ENCODE measurements around the gene CDCA3.

Gene CDCA3

DNA sequence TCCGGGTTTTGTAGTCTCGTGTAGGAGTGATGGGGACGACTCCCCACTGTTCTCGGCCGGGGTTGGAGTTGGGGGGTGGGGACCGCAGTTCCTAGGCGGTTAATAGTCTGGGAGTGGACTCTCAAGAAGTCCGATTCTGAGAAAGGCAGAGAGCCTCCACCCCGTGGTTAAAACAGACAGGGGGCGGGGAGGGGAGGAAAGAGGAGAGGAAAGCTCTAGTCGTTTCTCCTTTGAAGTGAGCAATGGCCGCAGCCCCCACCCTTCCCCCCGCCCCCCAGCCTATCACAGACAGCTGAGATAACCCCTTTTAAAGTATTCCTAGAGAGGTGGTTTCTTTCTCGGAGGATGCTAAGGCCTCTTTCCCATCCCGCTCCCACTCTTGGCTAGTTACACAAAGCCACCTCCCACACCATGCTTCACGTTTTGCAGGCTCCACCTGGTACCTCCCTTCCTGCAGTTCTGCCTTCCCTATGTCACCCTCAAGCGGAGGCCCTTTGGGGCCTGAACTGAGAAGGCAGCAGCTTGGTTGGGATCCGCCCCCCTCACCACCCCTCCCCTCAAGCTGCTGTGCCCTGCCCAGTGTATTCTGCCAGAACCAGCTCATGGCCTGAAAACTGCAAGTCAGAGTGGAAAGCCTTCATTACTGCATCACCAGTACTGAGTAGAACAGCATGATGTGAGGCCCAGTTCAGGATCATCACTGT, 1.7 kb upstream of the CDCA3 start:
- DNase-seq, result peak; percentile 32

DNA sequence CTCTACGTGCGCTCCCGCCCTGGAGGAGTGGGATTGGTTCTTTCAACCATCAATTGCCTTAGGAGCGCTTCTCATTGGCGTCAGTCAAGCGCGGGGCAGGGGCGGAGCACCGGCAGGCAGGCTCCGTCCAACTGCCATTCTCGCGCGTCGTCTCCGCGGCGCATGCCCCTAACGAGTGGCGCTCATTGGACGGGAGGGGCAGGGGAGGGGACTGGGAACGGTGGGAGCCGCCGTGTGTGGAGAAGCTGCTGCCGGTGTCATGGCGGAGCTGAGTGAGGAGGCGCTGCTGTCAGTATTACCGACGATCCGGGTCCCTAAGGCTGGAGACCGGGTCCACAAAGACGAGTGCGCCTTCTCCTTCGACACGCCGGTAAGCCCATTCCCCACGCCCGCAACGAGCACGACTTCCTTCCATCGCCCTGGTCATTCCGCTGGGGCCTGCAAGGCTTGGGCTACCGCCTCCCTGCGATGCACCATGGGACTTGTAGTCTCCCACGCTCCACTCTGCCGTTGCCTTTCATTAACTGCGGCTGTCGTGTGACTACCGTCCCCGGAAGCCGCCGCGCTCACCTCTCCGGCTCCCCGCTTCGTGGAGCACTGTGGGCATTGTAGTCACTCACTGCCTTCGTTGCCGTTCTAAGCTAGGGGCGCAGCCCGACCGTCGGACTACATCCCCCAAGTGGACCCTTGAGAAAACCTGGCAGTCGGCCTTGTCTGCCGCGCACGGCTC, 1.0 kb upstream of the CDCA3 start, which contains the start of gene USP5:
TSS of gene USP5 (plus strand) at position 230 of the 730 bp plus-strand sequence. CDS start at position 260, 30 bp downstream.
- DNase-seq, result peak; percentile 93

DNA sequence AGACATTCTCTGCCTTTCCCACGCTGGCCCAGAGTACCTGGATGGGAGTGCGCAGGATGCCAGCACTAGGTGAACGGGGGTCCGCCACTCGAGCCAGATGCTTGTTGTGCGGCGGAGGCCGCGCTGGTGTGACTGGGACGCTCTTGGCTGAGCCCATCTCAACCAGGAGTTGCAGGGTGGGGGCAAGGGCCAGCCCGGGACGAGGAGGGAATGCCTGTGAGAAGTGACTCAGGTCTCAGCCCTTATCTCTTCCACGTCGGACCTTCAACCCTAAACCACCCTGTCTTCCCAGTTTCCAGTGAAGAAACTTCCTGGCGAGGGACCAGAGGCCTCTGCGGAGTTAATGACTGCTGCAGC, 312 bp downstream of the CDCA3 start:
- no peak for DNase-seq

DNA sequence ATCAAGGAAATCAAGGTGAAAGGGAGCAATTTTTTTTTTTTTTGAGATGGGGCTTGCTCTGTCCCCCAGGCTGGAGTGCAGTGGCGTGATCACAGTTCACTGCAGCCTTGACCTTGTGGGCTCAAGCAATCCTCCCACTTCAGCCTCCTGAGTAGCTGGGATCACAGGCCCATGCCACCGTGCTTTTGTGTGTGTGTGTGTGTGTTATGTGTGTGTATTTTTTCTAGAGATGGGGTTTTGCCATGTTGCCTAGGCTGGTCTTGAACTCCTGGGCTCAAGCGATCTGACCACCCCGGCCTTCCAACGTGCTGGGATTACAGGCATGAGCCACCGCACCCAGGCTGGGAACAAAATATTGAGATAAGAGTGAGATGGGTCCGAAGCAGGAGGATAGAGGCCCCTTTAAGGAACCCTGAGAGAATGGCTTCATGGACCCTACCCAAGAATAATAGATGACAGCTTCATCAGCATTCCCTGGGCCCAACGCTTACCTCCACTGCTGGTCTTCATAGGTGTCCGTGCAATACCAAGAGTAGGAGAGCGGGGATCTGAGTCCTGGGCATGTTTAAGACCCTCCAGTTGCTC, 1.0 kb downstream of the CDCA3 start:
- no peak for DNase-seq

DNA sequence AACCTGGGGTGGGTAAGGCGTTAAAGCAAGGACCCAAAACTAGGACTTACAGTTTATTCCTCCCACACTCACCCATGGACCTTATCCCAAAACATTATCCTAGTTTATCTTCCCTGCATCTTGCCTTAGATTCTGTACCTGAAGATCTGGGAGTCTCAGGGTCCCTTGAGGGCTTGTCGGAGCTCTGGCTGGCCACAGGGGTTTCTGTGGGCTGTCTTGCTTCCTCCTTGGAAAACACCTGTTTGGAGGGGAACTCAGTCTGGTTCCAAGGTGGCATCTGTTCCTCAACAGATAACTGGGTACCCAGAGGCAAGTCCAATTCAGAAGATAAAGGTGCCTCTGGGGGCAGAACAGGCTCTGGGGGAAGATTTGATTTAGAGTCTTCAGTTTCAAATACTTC, 1.7 kb downstream of the CDCA3 start:
- DNase-seq, result no peak

DNA sequence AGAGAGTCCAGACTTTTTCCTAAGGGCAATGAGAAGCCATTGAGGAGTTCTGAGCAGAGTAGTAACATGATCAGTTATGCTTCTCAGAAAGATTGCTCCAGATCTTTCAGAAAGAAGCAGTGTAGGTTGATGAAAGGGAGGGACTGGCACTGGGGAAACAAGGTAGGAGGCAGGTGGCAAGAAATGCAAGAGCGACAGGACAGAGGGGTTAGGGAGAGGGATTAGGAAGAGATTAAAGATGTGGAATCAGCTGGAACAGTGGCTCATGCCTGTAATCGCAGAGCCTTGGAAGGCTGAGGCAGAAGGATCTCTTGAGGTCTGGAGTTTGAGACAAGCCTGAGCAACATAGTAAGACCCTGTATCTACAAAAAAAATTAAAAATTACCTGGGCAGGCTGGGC, 3.4 kb downstream of the CDCA3 start:
- DNase-seq, result no peak

DNA sequence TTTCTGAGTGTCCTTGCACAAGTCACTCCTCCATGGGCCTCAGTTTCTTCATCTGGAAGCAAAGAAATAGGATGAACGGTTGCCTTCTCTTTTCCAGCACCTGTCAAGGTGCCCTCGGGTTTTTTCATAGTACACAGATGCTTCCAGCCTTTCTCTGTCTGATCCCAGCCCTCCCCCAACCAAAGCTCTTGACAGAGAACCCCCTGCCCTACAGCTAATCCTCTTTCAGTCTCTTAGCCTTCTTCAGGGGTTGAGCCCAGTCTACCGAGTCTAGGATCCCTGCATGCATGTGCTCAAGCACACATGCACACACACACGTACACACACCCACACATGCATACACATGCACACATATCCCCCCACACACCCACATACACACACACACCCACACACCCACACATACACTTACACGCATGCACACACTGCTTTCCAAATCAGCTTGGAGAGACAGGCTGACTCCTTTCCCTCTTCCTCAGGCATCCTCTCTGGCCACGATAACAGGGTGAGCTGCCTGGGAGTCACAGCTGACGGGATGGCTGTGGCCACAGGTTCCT, 4.7 kb downstream of the CDCA3 start:
- no peak for DNase-seq

DNA sequence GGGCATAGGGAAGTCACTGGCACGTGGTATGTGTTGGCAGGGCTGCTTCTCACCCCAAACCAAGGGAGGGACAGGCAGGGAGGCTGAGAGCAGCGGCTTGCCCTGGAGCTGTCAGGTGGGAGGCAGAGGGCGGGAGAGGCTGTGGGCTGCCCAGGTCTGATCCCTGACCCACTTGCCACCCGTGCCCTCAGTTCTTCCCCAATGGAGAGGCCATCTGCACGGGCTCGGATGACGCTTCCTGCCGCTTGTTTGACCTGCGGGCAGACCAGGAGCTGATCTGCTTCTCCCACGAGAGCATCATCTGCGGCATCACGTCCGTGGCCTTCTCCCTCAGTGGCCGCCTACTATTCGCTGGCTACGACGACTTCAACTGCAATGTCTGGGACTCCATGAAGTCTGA, 5.7 kb downstream of the CDCA3 start:
- DNase-seq, result no peak

DNA sequence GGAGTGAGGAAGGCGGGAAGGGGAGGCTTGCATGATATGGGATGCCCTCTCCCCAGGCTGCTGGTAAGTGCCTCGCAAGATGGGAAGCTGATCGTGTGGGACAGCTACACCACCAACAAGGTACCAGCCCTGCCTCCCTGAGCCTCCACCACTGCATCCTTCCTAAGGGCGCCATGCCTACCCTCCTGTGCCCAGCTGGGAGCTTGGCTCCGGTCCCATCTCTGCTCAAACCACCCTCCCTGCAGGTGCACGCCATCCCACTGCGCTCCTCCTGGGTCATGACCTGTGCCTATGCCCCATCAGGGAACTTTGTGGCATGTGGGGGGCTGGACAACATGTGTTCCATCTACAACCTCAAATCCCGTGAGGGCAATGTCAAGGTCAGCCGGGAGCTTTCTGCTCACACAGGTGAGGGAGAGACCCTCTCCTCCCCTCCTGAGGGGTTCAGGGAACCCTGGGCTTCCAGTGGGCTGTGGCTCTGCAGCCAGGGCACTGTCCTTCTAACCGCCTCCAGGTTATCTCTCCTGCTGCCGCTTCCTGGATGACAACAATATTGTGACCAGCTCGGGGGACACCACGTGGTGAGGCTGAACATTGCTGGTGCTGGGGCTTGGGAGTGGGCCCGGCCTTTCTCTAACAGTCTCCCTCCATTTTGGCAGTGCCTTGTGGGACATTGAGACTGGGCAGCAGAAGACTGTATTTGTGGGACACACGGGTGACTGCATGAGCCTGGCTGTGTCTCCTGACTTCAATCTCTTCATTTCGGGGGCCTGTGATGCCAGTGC, 7.8 kb downstream of the CDCA3 start:
- DNase-seq, result no peak

DNA sequence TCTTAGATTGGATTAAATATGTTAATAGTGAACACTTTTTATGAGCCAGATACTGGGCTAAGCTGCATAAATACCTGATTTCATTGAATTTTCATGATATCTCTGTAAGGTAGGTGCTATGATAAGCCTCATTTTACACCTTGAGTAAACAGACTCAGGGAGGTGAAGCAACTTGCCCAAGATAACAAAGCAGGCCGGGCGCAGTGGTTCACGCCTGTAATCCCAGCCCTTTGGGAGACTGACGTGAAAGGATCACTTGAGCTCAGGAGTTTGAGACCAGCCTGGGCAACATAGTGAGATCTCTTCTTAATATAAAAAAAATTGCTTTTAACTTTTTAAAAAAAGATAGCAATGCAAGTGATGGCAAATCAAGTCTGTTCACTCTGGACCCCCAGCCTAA, 9.0 kb downstream of the CDCA3 start:
- no peak for DNase-seq

DNA sequence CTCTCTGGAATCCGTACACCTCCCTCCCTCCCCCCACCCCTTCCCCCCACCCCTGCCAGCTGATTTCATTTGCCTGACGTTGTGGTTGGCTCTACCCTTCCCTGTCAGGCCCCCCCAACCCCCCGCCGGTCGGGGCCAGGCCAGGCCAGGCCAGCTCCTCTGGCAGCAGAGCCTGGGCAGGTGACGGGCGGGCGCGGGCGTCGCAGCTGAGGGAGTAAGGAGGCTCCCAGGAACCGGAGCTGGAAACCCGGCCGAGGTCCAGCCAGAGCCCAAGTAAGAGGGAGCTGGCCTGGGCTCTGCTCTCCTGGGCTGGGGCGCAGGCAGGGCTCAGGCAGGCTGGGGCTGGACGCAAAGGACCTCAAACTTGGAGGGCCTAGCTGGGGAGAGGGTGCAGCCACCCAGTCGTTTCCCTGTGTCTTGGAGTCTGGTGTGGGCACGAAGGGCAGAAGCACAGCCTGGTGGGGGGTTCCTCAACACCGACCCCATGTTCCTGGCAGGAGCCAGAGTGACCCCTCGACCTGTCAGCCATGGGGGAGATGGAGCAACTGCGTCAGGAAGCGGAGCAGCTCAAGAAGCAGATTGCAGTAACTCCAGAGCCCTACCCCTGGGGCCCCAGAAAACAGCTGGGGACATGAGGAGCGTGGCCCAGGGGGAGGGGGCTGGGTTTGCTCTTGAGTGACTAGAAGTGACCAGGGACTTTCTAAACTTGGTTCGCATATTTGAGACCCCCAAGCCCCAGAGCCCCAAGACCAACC, 10.1 kb downstream of the CDCA3 start, which contains the start of gene GNB3:
TSS of gene GNB3 (plus strand) at position 165 of the 755 bp plus-strand sequence. CDS start at position 528, 363 bp downstream.
- no peak for DNase-seq

DNA sequence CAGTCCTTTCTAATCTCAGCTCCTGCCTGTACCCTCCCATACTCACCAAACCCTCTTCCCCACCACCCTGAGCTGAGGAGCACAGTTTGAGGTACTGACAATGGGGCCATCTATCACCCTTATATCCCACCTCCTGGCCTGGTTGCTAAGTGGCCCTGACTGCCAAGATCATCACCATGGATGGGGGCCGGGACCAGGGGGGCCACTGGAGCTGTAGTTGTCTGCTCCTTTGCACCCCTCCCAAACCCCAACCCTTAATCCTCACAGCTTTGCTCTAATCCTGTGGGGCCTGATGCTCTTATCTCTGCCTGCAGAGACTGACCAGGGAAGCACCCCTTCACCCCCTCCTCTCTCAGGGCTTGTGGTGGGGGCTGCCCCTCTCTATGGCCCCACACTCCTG, 10.8 kb downstream of the CDCA3 start:
- DNase-seq, result no peak

DNA sequence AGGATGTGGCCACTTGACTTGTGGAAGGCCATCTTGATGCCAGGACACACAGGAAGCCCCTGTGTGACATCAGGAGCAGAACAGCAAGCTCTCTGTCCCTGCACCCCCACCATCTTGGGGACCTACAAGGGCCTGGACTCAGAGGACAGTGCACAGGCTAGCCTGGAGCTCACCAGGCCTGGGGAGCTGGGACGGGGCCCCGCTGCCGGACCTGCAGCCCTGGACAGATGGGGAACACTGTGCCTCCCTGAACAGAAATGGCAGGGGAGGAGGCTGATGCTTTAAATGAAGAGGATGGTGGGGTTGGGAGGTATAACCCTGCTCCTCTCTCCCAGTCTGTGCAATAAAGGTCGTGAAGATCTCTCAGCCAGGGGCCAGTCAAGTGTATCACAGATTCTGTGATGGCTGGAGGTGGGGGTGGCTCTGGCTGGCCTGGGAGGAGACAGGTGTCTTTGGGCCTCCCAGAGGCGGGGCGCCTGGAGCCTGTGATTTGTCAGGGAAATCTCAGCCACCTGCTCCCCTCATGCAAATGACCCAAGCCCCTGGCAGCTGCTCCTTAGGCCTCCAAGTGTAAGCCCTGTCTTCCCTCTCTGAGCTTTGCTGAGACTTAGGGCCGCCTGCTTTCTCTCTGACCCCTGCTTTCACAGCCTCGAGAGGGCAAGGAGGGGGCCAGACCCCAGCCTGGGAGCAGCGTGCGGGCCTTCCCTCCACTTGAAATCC, 11.4 kb downstream of the CDCA3 start:
- no peak for DNase-seq

DNA sequence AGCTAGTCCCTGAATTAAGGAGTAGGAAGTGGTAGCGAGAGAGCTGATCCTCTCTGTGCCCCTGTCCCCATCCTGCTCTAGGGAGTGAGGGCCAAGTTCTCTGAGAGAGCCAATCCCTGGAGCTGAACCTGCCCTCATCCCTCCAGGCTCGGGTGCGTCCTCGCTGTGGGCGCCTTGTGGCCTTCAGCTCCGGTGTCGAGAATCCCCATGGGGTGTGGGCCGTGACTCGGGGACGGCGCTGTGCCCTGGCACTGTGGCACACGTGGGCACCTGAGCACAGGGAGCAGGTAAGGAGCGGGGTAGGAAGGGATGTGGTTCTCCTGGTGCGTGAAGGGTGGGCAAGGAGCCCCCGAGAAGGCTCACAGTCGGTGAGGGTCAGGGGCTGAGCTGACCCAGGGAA, 12.2 kb downstream of the CDCA3 start:
- DNase-seq, result no peak

DNA sequence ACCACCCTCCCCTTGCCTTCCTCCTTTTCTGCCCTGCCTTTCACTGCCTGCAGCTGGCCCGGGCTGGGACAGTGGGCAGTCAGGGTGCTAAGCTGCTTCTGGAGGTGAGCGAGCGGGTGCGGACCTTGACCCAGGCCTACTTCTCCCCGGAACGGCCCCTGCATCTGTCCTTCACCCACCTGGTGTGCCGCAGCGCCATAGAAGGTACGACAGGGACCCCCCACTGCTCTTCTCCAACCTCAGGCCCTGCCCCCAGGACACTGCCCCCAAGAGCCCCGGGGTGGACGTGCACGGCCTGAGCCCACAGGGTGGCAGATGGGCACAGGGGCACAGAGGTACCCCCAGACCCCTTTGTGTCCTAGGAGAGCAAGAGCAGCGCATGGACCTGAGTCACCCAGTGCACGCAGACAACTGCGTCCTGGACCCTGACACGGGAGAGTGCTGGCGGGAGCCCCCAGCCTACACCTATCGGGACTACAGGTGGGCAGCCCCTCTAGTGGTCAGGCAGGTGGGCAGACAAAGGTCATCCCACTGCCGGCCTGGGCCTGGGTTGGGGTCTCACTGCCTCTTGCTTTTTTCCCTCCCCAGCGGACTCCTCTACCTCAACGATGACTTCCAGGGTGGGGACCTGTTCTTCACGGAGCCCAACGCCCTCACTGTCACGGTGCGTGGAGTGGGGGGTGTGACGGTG, 13.6 kb downstream of the CDCA3 start:
- no peak for DNase-seq

DNA sequence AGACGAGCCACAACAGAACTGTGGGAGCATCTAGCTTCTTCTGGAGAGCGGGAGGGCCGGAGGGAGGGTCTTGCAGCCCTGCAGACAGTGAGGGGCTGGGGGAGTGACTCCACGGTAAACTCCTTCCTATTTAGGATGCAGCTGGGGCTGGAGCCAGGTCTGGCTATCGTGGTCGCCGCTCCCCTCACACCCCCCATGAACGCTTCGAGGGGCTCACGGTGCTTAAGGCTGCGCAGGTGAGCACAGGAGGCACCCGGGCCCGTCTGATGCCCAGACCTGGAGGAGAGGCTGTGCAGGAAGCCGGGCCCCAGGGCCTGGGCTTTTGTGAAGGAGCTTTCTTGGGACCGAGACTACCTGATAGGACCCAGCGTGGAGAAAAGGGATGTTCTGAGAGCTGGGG, 14.2 kb downstream of the CDCA3 start:
- no peak for DNase-seq

DNA sequence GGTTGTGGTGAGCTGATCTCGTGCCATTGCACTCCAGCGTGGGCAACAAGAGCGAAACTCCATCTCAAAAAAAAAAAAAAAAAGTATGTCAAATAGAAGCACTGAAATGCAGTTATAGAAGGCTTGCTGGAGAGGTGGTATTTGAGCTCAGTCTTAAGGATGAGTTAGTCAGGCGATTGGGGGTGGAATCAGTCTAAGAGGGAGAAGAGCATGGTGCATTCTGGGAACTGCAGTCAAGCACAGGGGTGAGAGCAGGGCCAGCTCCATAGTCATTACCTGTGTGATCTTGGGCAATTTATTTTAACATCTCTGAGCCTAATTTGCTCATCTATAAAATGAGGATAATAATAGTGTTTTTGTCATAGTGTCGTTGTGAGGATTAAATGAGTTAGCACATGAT, 16.2 kb downstream of the CDCA3 start:
- DNase-seq, result no peak

DNA sequence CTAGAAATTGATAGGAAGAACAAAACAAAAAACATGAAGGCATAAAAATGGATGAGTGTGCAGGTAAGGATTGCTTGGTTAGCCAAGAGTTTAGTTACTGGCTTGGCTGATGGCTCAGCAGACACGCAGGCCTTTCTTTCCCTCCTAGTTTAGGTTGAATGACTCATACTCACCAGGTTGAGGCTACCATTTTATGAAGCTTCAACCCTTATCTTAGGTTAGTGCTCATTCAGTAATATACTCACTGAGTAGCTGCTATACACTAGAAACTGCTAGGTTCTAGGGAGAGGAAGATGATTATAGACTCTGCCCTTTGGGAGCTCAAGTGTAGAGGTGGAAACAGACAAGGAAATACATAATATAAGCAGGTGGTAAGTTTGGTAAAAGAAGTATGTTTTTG, 16.8 kb downstream of the CDCA3 start:
- no peak for DNase-seq

DNA sequence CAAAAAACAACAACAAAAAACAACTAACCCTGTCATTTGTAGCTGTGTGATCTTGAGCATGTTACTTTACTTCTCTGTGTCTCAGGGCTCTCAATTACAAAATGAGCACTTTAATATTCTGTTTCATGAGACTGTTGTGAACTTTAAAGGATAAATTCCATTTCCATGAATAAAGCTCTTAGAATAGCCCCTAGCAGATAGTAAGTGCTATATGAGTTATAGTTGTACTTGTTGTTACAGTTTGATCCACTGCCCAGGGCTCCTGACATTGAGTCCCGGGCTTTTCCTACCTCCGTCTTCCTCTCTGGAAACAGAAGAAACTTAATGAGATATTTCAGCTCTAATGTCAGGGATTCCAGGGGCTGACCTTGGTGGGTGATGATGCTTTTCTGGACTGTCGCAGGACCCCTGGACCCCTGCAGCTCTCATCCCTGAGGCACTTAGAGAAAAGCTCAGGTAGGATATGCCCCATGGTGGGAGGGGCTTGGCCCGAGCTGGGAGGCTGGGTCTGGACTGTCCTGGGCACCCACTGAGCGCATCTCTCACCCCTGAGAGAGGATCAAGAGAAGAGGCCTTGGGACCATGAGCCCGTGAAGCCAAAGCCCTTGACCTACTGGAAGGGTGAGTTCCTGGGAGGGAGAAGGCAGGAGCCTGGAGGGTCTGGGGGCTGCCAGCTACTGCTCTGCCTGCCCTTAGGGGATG, 17.7 kb downstream of the CDCA3 start:
- DNase-seq, result no peak

DNA sequence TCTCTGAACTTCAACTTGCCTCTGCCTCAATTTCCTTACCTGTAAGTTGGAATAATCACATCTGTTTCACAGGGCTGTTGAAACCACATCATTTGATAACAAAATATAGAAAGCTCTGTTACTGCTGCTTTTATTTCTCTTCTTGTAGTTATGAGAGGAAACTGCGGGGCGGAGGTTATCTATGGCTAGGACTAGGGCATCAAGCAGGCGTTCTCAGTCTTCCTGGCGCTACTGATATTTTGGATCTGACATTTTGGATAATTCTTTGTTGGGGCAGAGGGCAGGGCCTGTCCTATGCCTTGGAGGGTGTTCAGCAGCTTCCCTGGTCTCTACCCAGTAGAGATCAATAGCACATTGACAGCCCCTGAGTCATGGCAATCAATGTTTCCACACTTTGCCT, 19.0 kb downstream of the CDCA3 start:
- no peak for DNase-seq
